Activated effector memory CD4-positive, alpha-beta T cell treated with Interleukin-2 at 50 U/mL for 16 hours (primary cell): ENCODE results near the gene TMEM222.

Experiments used
- DNase-seq: peaks from one replicate; pipeline ENCODE4 v3.0.0-alpha.2; 2020

TMEM222 gene

GRCh38 chr1:27360159-27361043, 38.4 kb downstream of the TMEM222 start:
- DNase-seq, result peak; percentile 46

- DNase-seq, result no peak
Observed at GRCh38 chr1:27361044-27361402, 39.1 kb downstream of the TMEM222 start.

- DNase-seq, result no peak
Observed at GRCh38 chr1:27361553-27361952, 39.6 kb downstream of the TMEM222 start.

- no peak for DNase-seq
Observed at GRCh38 chr1:27363766-27364695, 42.1 kb downstream of the TMEM222 start.

GRCh38 chr1:27364696-27365371, 42.9 kb downstream of the TMEM222 start:
- DNase-seq, result no peak

- DNase-seq, result peak; percentile 71
Observed at GRCh38 chr1:27365372-27366112, 43.6 kb downstream of the TMEM222 start.

GRCh38 chr1:27366113-27366410, 44.1 kb downstream of the TMEM222 start:
- peak; percentile 54 for DNase-seq

GRCh38 chr1:27366411-27367159, 44.6 kb downstream of the TMEM222 start, which contains the start of gene MAP3K6:
TSS of gene MAP3K6 (minus strand) at chr1:27366961. CDS start at chr1:27366597, 364 bp downstream.
- peak; percentile 26 for DNase-seq

- DNase-seq, result no peak
Observed at GRCh38 chr1:27367160-27367650, 45.2 kb downstream of the TMEM222 start.

GRCh38 chr1:27368869-27369582, 47.1 kb downstream of the TMEM222 start:
- DNase-seq, result no peak

- no peak for DNase-seq
Observed at GRCh38 chr1:27372022-27372807, 50.3 kb downstream of the TMEM222 start.

- no peak for DNase-seq
Observed at GRCh38 chr1:27372808-27373690, 51.1 kb downstream of the TMEM222 start.

- no peak for DNase-seq
Observed at GRCh38 chr1:27374362-27375086, 52.6 kb downstream of the TMEM222 start, which contains the start of gene FCN3. TSS of gene FCN3 (minus strand) at chr1:27374824. CDS start at chr1:27374818, 6 bp downstream.

- no peak for DNase-seq
Observed at GRCh38 chr1:27377760-27378495, 56.0 kb downstream of the TMEM222 start.

- no peak for DNase-seq
Observed at GRCh38 chr1:27379564-27380122, 57.7 kb downstream of the TMEM222 start.

GRCh38 chr1:27380224-27380623, 58.3 kb downstream of the TMEM222 start:
- DNase-seq, result no peak
